Astrocyte of the hippocampus (primary cell): ENCODE data around the gene AGPAT4.
A peak's percentile ranks its signal among the peaks of the same experiment; 100 is the strongest.
"Not testable (repeated sequence)": the region's sequence is repeated elsewhere in the genome, so short reads cannot be mapped to it uniquely, and the experiment has no call there.

Experiments
- DNase-seq: peaks from one replicate; pipeline ENCODE4 v3.0.0; 2011; ENCODE audit warnings: low read depth, low spot score

The AGPAT4 gene

GRCh38 chr6:161273752-161274487 is at the start of gene AGPAT4:
AGPAT4 (minus strand) TSS chr6:161274061; CDS start chr6:161232213, 41,848 bp downstream.
- peak; percentile 96 for DNase-seq

GRCh38 chr6:161319231-161319630 is 45.4 kb upstream of the AGPAT4 start:
- DNase-seq: no peak

- peak; percentile 63 for DNase-seq
Observed at GRCh38 chr6:161318456-161318855, 44.6 kb upstream of the AGPAT4 start.

GRCh38 chr6:161316531-161316930 is 42.7 kb upstream of the AGPAT4 start:
- DNase-seq: no peak

GRCh38 chr6:161315246-161315917 is 41.5 kb upstream of the AGPAT4 start:
- not testable (repeated sequence) for DNase-seq

- not testable (repeated sequence) for DNase-seq
Observed at GRCh38 chr6:161314541-161315245, 40.8 kb upstream of the AGPAT4 start.

GRCh38 chr6:161313940-161314509 is 40.2 kb upstream of the AGPAT4 start:
- DNase-seq: no peak

GRCh38 chr6:161313475-161313874 is 39.6 kb upstream of the AGPAT4 start:
- DNase-seq: not testable (repeated sequence)

- DNase-seq: not testable (repeated sequence)
Observed at GRCh38 chr6:161309774-161310173, 35.9 kb upstream of the AGPAT4 start.

GRCh38 chr6:161308075-161308655 is 34.3 kb upstream of the AGPAT4 start:
- DNase-seq: no peak

GRCh38 chr6:161305860-161306259 is 32.0 kb upstream of the AGPAT4 start:
- DNase-seq: no peak

- DNase-seq: no peak
Observed at GRCh38 chr6:161303628-161304340, 29.9 kb upstream of the AGPAT4 start.

- no peak for DNase-seq
Observed at GRCh38 chr6:161302949-161303348, 29.1 kb upstream of the AGPAT4 start.

GRCh38 chr6:161301338-161301737 is 27.5 kb upstream of the AGPAT4 start:
- peak; percentile 67 for DNase-seq

- DNase-seq: no peak
Observed at GRCh38 chr6:161300823-161301222, 27.0 kb upstream of the AGPAT4 start.

GRCh38 chr6:161299726-161300125 is 25.9 kb upstream of the AGPAT4 start:
- no peak for DNase-seq

GRCh38 chr6:161295784-161296183 is 21.9 kb upstream of the AGPAT4 start:
- DNase-seq: no peak

GRCh38 chr6:161292650-161293281 is 18.9 kb upstream of the AGPAT4 start:
- no peak for DNase-seq

- peak; percentile 41 for DNase-seq
Observed at GRCh38 chr6:161292145-161292544, 18.3 kb upstream of the AGPAT4 start.

GRCh38 chr6:161290751-161291150 is 16.9 kb upstream of the AGPAT4 start:
- no peak for DNase-seq

GRCh38 chr6:161284653-161285052 is 10.8 kb upstream of the AGPAT4 start:
- DNase-seq: no peak
